GM21526 (cell line): ENCODE measurements around the gene CPED1.
"Not testable (repeated sequence)": the region's sequence is repeated elsewhere in the genome, so short reads cannot be mapped to it uniquely, and the experiment has no call there.

Experiments
- ATAC-seq: cut with Tn5 transposase; IDR thresholded peaks from one replicate; pipeline ENCODE4 v1.9.1; 2021; ENCODE audit warnings: moderate library complexity; ENCODE audit not compliant: unreplicated experiment, low FRiP score

CPED1 gene

GRCh38 chr7:120979765-120980499 lies 8.6 kb upstream of the CPED1 start:
- no peak for ATAC-seq

- no peak for ATAC-seq
Observed at GRCh38 chr7:120981117-120981516, 7.4 kb upstream of the CPED1 start.

DNA sequence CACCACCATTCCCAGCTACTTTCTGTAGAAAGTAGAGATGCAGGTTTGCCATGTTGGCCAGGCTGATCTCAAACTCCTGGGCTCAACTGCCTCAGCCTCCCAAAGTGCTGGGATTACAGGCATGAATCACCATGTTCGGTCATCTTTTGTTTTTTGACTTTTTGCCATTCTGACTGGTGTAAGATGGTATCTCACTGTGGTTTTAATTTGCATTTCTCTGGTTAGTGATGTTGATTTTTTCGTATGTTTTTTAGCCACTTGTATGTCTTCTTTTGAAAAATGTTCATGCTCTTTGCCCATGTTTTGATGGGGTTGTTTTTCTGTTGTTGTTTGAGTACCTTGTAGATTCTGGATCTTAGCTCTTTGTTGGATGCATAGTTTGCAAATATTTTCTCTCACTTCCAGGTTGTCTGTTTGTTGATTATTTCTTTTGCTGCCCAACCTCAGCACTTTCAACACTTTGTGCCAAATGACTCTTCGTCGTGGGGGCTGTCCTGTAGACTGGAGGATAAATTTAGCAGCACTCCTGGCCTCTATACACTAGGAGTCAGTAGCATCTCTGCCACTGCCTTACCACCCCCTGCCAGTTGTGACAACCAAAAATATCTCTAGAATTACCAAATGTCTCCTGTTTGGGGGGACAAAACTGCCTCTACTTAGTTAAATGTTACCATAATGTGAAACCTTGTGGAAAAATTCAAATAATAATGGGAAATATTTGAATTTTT lies 6.5 kb upstream of the CPED1 start:
- ATAC-seq, result no peak

DNA sequence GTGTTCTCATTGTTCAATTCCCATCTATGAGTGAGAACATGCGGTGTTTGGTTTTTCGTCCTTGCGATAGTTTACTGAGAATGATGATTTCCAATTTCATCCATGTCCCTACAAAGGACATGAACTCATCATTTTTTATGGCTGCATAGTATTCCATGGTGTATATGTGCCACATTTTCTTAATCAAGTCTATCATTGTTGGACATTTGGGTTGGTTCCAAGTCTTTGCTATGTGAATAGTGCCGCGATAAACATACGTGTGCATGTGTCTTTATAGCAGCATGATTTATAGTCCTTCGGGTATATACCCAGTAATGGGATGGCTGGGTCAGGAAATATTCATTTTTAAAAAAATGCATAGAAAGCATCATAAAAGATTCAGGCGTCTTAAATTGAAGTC lies 4.9 kb upstream of the CPED1 start:
- ATAC-seq, result not testable (repeated sequence)

GRCh38 chr7:120984406-120984805 lies 4.1 kb upstream of the CPED1 start:
- ATAC-seq, result no peak

- no peak for ATAC-seq
Observed at GRCh38 chr7:120985130-120985758, 3.3 kb upstream of the CPED1 start.

- ATAC-seq, result no peak
Observed at GRCh38 chr7:120985839-120986238, 2.7 kb upstream of the CPED1 start.

- ATAC-seq, result no peak
Observed at GRCh38 chr7:120986650-120987049, 1.9 kb upstream of the CPED1 start.

DNA sequence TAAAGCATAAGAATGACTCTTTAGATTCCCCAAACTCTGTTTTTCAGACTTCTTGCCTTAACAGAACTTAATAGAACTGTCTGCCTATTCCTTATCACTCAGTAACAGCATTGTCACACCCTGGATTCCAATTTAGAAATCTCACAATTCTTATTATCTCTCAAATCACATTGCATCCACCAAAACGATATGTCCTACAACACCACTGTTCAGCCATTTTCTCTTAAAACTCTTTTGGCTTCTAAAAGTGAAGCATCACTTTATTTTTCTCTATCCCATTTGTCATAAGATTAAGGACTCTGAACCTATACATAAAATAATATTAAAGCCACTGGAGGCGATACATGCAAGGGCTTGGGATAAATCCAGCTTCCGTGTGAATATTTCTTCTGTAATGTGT lies 1.2 kb upstream of the CPED1 start:
- ATAC-seq, result no peak

DNA sequence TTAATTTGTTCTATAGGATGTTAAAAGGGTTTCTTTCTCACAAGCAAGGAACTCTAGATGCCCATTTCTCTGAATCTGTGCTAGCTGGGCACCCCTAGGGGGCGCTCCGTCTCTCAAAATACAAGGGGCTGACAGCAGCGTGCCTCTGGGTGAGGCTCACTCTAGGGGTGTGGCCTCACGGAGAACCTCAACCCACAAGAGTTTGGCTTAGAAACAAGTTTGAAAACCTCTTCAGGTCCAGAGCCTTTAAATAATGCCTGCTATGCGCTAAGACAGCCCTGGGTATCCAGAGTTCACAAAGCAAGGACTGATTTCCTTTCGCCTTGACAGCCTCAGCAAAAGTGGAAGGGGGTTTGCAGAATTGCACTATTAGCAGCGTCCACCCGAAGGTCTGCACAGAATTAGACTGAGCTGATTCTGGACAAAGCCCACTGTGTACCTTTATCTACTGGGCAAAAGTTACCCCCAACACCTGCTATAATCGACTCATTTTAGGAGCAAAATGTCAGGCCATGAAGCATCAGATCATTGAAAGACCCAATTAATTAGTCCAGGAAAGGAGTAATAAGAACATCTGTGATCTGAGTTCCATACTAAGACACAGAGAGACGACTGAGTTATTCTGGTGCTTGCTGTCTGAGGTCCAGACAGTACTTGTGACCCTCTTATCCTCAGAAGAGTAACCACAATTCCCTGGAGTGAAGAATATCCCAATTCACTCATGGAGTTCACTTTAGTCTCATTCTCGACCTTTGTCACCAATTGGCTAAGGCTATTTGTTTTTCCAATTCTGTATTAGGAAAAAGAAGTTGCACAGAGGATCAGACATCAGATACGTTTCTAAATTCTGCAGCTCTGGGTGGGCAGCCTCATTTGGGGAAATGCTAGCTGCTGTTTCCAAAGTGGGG lies 574 bp upstream of the CPED1 start:
- peak; percentile 98 for ATAC-seq

- no peak for ATAC-seq
Observed at GRCh38 chr7:120989257-120990220, 1.0 kb downstream of the CPED1 start.

GRCh38 chr7:120990468-120991118 lies 2.1 kb downstream of the CPED1 start:
- no peak for ATAC-seq

DNA sequence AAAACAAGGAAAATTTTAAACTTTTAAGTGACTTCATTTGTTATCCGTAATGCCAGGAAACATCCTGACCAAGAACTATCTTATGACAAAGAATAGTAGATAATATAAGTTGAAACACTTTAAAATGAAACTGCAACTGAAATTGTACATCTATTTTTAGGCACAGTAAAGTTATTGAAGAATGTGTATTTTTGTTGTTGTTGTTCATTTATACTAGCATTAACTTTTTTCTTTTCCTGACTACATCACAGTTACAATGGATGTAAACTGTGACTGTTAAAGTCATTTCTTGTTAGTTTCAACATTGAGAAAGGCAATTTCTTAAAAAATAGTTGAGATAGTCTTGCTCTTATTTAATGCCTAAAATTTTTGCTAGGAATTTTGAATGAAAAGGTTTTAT lies 2.6 kb downstream of the CPED1 start:
- no peak for ATAC-seq

DNA sequence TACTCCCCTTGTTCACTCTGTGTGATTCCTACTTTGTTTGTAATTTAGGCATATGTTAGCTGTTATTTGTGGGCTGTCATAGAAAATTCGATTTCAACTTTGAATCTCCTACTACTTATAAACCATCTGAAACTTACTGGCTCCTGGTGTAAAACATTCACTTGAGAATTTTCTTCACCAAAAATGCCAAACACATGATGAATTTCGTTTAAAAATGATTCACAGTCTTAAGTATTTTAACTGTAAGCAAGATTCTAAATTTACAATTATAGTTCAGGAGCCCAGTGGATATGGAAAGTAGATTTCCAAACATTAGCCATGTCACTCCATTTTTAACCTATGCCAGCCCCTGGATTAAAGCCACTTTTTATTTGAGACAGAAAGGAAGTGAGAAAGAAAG lies 3.1 kb downstream of the CPED1 start:
- no peak for ATAC-seq

- no peak for ATAC-seq
Observed at GRCh38 chr7:120992272-120992964, 3.9 kb downstream of the CPED1 start.

GRCh38 chr7:120992965-120993494 lies 4.5 kb downstream of the CPED1 start:
- ATAC-seq, result no peak

- ATAC-seq, result no peak
Observed at GRCh38 chr7:120993553-120994191, 5.2 kb downstream of the CPED1 start.
